DMS114 treated with DMSO at 0.1 percent for 48 hours (cell line): ENCODE results near the gene NTHL1.

Experiments
- DNase-seq: peaks from one replicate; lab custom pipeline; 2025; ENCODE audit not compliant: unreplicated experiment; lab: John Stamatoyannopoulos, UW

NTHL1 gene

DNA sequence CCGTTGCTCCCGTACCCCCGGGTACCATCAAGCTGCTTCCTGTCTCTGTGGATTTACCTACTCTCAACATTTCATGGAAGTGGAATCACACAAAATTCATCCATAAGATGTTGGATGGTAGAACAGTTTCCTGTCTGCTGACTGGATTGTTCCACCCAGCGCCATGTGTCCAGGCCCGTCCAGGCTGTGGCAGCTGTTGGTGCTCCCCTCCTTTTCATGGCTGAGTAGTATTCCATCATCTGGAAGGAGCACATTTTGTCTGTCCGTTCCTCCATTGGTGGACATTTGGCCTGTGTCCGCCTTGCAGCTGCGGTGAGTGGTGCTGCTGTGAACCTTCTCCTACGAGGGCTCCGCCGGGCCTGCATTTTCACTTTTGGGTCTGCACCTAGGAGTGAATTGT lies 18.5 kb upstream of the NTHL1 start:
- no peak for DNase-seq

DNA sequence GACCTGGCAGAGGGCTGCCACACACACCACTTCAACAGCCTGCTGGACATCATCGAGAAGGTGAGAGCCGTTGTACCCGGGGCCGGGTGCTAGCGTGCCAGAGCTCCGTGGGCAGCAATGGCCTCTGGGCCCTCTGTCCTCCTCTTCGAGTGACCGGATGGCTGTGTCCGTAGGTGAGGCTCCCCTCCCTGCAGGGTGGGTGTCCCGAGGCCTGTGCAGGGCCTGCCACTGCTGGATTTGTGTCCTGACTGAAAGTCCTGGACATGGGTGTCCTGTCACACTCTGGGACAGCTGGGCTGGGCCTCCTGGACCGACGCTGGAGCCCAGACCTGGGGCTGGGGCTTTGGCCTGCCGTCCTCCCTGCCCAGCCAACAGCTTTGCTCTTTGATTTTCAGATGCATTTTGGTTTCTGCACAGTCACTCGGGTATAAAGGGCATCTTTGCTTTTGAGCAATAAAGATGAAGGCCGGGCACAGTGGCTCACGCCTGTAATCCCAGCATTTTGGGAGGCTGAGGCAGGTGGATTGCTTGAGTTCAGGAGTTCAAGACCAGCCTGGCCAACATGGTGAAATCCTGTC lies 16.8 kb upstream of the NTHL1 start:
- no peak for DNase-seq

DNA sequence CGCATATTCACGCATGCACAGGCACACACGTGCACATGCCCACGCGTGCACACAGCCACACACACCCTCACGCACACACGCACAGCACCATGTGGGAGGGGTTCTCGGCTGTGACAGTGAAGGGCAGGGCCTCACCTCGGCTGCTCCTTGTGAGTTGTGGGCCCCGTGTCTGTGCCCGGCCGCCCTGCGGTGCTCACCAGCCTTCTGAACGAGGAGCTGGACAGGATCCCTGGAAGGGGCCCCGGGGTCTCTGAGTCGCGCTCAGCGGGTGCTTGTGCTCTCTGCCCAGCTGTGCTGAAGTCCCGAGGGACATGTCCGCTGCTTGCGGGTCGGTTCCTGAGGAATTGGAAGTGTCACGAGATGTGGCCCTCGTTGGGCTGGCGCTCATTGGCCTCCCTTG lies 16.2 kb upstream of the NTHL1 start:
- no peak for DNase-seq

DNA sequence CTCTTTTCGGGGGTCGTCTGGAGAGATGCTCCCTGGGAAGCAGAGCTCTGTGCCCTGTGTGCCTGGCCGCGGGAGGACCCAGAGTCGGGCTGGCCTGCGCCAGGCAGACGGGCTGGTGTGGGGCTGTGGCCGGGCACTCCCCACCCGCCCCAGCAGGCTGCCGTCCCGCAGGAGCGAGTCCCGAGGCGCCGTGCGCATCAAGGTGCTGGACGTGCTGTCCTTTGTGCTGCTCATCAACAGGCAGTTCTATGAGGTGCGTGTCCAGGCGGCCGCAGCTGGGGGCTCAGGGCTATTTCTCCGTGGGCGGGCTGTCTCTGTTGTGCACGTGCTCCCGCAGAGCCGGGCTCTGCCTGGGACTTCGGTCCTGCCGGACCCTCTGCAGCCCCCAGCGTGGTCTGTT lies 15.2 kb upstream of the NTHL1 start:
- no peak for DNase-seq

GRCh38 chr16:2061526-2061925 lies 13.9 kb upstream of the NTHL1 start:
- DNase-seq, result no peak

GRCh38 chr16:2061023-2061422 lies 13.4 kb upstream of the NTHL1 start:
- DNase-seq, result no peak

DNA sequence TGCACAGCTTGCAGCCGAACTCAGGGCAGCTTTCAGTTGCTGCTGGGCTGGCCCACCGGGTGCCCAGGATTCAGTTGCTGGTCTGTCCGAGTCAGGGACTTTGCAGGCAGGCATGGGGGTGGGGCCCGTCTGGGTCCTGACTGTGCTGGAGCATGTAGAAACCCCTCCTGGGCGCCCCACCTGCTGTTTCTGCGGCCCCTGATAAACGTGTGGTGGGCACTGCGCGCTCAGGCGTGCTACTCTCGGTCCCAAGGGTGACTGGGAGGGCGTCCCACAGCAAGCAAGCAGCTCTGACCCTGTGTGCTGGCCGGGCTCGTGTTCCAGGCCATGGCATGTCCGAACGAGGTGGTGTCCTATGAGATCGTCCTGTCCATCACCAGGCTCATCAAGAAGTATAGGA lies 12.7 kb upstream of the NTHL1 start:
- DNase-seq, result no peak

- no peak for DNase-seq
These were observed 11.2 kb upstream of the NTHL1 start for GRCh38 chr16:2058872-2059271.

DNA sequence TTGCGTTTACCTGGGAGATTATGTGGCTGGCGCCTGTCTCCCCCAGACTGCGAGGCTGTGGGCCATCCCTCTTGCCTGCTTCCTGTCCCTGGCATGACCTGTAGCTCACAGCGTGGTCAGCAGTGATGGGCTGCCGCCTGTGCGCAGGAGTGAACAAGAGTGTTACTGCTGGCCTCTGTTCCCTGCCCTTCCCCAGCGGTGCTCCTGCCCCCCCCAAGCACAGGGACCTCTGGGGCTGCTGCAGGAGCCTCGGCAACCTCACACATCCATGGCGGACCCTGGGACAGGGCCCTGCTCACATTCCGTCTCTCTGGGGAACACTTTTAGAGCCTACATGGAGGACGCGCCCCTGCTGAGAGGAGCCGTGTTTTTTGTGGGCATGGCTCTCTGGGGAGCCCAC lies 10.8 kb upstream of the NTHL1 start:
- DNase-seq, result no peak

- DNase-seq, result no peak
These were observed 9.8 kb upstream of the NTHL1 start for GRCh38 chr16:2057438-2057837.

- peak; percentile 5 for DNase-seq
These were observed 9.2 kb upstream of the NTHL1 start for GRCh38 chr16:2056681-2057407.

GRCh38 chr16:2056077-2056476 lies 8.4 kb upstream of the NTHL1 start:
- DNase-seq, result no peak

GRCh38 chr16:2054543-2055245 lies 7.1 kb upstream of the NTHL1 start:
- no peak for DNase-seq

DNA sequence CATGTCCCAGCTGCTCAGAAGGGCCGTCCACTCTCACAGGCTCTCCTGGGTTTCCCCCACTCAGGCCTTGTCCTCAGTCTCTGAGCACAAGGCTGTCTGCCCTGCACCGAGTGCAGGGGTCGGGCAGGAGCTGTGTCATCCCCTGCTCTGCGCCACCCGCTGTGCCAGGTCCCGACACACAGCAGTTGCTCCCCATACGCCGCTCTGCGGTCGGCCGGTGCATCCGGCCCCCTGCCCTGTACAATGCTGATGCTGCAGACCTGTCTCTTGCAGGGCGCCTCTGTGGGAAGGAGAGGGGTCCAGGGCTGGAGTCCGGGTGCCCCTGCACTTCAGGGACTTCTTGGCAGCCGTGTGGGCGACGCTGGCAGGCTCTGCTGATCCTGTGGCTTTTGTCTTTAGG lies 6.3 kb upstream of the NTHL1 start:
- no peak for DNase-seq

DNA sequence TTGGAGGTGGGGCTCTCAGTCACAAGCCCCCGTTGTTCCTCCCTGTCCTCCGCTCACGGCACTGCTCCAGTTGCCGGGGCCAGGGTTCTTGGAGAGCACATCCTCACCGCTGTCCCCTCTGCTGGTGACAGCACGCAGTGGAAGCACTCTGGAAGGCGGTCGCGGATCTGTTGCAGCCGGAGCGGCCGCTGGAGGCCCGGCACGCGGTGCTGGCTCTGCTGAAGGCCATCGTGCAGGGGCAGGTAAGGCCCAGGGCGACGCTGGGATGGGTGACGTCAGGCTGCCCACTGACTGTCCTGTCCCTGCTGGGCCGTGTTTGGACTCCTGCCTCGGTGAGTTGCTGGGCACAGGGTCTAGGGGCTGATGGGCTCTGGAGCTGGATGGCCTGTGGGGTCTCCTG lies 5.6 kb upstream of the NTHL1 start:
- DNase-seq, result no peak

GRCh38 chr16:2048116-2048543 lies 496 bp upstream of the NTHL1 start:
- no peak for DNase-seq

DNA sequence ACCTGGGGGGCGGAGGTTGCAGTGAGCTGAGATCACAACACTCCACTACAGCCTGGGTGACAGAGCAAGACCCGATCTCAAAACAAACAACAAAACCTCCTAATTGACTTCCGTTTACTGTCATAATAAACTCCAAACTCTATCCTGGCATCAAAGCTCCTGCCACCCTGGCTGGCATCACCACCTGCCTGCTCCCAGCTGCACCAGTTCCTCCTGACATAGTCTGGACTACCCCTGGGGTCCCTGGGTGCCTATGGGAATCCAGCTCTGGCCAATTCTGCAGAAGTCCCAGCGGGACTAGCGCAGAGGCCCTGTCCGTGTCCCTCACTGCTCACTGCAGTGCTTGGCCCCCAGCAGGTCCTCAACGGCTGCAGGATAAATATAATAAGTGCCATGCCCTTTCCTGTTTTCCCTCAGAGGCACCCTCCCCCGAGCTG lies 723 bp downstream of the NTHL1 start:
- DNase-seq, result no peak

DNA sequence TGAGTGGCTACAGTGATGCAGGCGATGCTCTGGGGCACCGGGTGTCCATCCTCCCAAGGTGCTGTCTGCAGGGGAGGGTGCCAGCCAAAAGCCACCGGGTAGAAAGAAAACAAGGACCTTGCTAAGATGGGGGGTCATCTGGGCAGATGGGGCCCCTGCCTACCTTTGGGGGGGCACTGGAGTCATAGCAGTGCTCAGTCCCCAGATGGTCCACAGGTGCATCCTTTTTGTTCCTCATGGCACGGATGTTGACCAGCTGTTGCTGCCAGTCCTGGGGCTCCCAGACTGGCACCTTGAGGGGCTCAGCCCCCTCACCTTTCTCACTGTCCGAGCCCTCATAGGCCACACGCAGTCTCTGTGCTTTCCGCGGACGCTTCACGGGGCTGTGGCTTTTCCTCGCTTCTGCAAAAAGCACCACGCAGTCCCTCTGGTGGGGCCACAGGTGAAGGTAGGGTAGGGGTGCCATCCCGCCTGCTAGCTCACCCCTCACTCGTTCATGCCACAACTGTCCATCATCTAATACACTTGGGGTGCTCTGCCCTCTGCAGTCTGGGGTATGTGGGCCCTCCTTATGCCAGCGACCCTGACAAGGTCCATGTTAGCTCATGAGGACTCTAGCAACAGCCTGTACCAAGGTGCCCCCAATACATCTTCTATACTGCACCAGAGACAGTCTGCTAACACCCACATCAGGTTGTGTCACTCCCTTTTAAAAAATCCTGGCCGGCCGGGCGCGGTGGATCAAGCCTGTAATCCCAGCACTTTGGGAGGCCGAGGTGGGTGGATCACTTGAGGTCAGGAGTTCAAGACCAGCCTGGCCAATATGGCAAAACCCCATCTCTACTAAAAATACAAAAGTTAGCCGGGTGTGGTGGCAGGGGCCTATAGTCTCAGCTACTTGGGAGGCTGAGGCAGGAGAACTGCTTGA lies 1.4 kb downstream of the NTHL1 start:
- no peak for DNase-seq

- no peak for DNase-seq
These were observed 3.1 kb downstream of the NTHL1 start for GRCh38 chr16:2044541-2044940.

GRCh38 chr16:2043667-2044451 lies 3.8 kb downstream of the NTHL1 start:
- no peak for DNase-seq
